Posterior cingulate gyrus (tissue), 11 donors: ENCODE measurements around the gene NTRK2.

ENCODE experiments used
- DNase-seq, 10 donors: peaks; one replicate each; pipeline versions ENCODE4 v3.0.0 to v3.0.0-alpha.2; 2020 to 2021; ENCODE audit warnings: mixed read lengths in 3 of 10
- intact Hi-C: fragments of 100-400 bp; cut with DNase I; formaldehyde crosslinking; loops from one replicate; pipeline ENCODE4 v1.15.1; 2023

NTRK2 gene

GRCh38 chr9:84996029-84996428 lies 326.5 kb downstream of the NTRK2 start:
- DNase-seq = no peak
- intact Hi-C loops = no loop called here

GRCh38 chr9:84996716-84997115 lies 327.2 kb downstream of the NTRK2 start:
- no peak for DNase-seq
- intact Hi-C loops = no loop called here

- intact Hi-C loops = no loop called here
- DNase-seq = peak in 1 of 10 donors; percentile 33
These were observed 327.9 kb downstream of the NTRK2 start for GRCh38 chr9:84997472-84997871.

- intact Hi-C loops = no loop called here
- no peak for DNase-seq
These were observed 329.1 kb downstream of the NTRK2 start for GRCh38 chr9:84998639-84999038.

GRCh38 chr9:84999788-85000187 lies 330.3 kb downstream of the NTRK2 start:
- intact Hi-C loops = no loop called here
- no peak for DNase-seq

- DNase-seq = no peak
- intact Hi-C loops = no loop called here
These were observed 332.4 kb downstream of the NTRK2 start for GRCh38 chr9:85001925-85002324.

GRCh38 chr9:85004818-85005413 lies 335.4 kb downstream of the NTRK2 start:
- no peak for DNase-seq
- intact Hi-C loops = no loop called here

GRCh38 chr9:85007748-85008147 lies 338.2 kb downstream of the NTRK2 start:
- intact Hi-C loops = no loop called here
- no peak for DNase-seq

GRCh38 chr9:85008215-85008614 lies 338.7 kb downstream of the NTRK2 start:
- DNase-seq = no peak
- intact Hi-C loops = no loop called here

GRCh38 chr9:85009251-85009650 lies 339.7 kb downstream of the NTRK2 start:
- no peak for DNase-seq
- intact Hi-C loops = no loop called here

GRCh38 chr9:85013703-85014102 lies 344.2 kb downstream of the NTRK2 start:
- intact Hi-C loops = no loop called here
- no peak for DNase-seq

- DNase-seq = no peak
- intact Hi-C loops = no loop called here
These were observed 344.8 kb downstream of the NTRK2 start for GRCh38 chr9:85014292-85014691.

- intact Hi-C loops = no loop called here
- DNase-seq = peak in 1 of 10 donors; percentile 50
These were observed 347.0 kb downstream of the NTRK2 start for GRCh38 chr9:85016384-85017006.

GRCh38 chr9:85020791-85021190 lies 351.3 kb downstream of the NTRK2 start:
- intact Hi-C loops = loop anchor here (10.0 kb wide), 1 partner anchor 234 kb away; no protein-coding TSS in a partner anchor

GRCh38 chr9:85021686-85022085 lies 352.2 kb downstream of the NTRK2 start:
- intact Hi-C loops = loop anchor here (10.0 kb wide), 1 partner anchor 233 kb away; no protein-coding TSS in a partner anchor
- DNase-seq = no peak

More at GRCh38 chr9:85020791-85021190, 351.3 kb downstream of the NTRK2 start:
- no peak for DNase-seq

- peak in 4 of 10 donors; percentile 28 to 88 (median 54) for DNase-seq
- intact Hi-C loops = loop anchor here (10.0 kb wide), 1 partner anchor 230 kb away; no protein-coding TSS in a partner anchor
These were observed 354.8 kb downstream of the NTRK2 start for GRCh38 chr9:85024374-85024773.

- no peak for DNase-seq
- intact Hi-C loops = loop anchor here (10.0 kb wide), 1 partner anchor 229 kb away; no protein-coding TSS in a partner anchor
These were observed 356.1 kb downstream of the NTRK2 start for GRCh38 chr9:85025638-85026037.

GRCh38 chr9:85027870-85028269 lies 358.3 kb downstream of the NTRK2 start:
- intact Hi-C loops = loop anchor here (10.0 kb wide), 1 partner anchor 227 kb away; no protein-coding TSS in a partner anchor
- DNase-seq = no peak

- intact Hi-C loops = no loop called here
- no peak for DNase-seq
These were observed 360.8 kb downstream of the NTRK2 start for GRCh38 chr9:85030316-85030715.

GRCh38 chr9:85036496-85036895 lies 367.0 kb downstream of the NTRK2 start:
- intact Hi-C loops = loop anchor here (5.0 kb wide), 1 partner anchor 44 kb away; no protein-coding TSS in a partner anchor
- DNase-seq = no peak

GRCh38 chr9:85038061-85038460 lies 368.5 kb downstream of the NTRK2 start:
- peak in 6 of 10 donors; percentile 21 to 79 (median 36) for DNase-seq
- intact Hi-C loops = loop anchor here (5.0 kb wide), 1 partner anchor 46 kb away; no protein-coding TSS in a partner anchor
